HG03442 (cell line): ENCODE results near the gene RRAS2.
"Not testable (repeated sequence)": the region's sequence is repeated elsewhere in the genome, so short reads cannot be mapped to it uniquely, and the experiment has no call there.

Experiments
- ATAC-seq: cut with Tn5 transposase; IDR thresholded peaks from one replicate; pipeline ENCODE4 v1.9.1; 2021; ENCODE audit warnings: mild to moderate bottlenecking, moderate library complexity; ENCODE audit not compliant: unreplicated experiment

RRAS2 gene

DNA sequence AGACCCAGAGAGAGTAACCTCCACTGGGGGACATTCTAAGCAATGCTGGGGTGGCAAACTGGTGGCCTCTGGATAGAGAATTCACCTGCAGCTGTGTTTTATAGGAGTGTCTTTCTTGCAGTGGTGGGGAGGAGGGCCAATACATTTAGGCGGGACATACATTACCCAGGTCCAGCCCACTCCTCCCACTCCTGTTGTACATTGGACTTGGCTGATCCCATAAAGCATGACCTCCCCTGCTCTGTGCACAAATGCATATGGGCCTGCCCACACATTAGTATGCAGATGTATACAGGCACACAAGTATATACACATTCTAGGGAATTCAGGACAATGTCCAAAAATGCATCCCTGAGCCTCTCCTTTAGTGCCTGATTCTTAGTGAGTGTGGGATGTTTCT lies 99.1 kb downstream of the RRAS2 start:
- no peak for ATAC-seq

- ATAC-seq, result no peak
Measured at GRCh38 chr11:14259186-14259784, 99.7 kb downstream of the RRAS2 start.

- ATAC-seq, result no peak
Measured at GRCh38 chr11:14258221-14258935, 100.6 kb downstream of the RRAS2 start.

- ATAC-seq, result no peak
Measured at GRCh38 chr11:14255238-14255534, 103.8 kb downstream of the RRAS2 start.

DNA sequence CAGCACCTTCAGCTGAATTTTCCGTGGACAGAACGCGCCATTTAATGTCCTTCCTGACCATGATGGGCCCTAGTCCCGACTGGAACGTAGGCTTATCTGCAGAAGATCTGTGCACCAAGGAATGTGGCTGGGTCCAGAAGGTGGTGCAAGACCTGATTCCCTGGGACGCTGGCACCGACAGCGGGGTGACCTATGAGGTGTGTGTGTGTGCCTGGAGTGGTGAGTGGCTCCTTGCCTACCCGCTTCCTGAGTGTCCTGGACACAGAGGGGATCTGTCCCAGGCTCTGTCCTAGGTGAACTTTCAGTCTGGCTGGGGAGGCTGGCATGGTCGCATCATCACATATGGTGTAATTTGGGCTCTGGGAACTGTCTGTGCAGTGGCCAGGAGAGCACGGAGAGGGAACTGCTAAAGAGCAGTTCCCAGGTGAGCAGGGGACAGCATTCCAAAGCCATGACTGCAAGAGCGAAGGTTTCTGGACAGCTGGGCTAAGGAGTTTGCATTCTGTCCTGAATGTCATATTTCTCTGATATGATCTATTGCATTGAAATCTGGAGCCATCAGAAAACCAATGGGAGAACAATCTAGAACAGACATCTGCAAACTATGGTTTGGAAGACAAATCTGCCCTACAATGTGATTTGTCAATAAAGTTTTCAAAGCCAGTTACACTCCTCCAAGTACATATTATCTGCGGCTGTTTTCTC lies 104.3 kb downstream of the RRAS2 start:
- ATAC-seq, result no peak

- ATAC-seq, result no peak
Measured at GRCh38 chr11:14253840-14254239, 105.1 kb downstream of the RRAS2 start.

DNA sequence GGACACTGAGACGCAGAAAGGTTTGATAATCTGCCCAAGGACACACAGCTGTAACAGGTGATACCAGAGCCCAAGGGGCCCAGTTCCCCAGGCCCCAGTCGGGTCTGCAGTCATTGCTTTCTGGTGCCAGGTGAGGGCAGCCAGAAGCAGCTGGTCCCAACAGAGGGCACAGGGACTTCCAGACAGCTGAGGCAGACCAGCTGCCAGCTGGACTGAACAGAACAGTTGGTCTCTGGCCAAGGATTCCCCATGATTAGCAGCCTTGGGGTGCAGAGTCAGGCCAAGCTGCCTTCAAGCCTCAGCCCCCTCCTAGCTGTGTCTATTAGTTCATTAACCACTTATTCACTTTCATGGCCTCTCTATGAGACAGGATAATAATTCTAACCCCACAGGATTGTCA lies 105.6 kb downstream of the RRAS2 start:
- no peak for ATAC-seq

GRCh38 chr11:14252501-14252900 lies 106.5 kb downstream of the RRAS2 start:
- not testable (repeated sequence) for ATAC-seq

GRCh38 chr11:14251754-14252153 lies 107.2 kb downstream of the RRAS2 start:
- no peak for ATAC-seq

- no peak for ATAC-seq
Measured at GRCh38 chr11:14249121-14249963, 109.6 kb downstream of the RRAS2 start.

DNA sequence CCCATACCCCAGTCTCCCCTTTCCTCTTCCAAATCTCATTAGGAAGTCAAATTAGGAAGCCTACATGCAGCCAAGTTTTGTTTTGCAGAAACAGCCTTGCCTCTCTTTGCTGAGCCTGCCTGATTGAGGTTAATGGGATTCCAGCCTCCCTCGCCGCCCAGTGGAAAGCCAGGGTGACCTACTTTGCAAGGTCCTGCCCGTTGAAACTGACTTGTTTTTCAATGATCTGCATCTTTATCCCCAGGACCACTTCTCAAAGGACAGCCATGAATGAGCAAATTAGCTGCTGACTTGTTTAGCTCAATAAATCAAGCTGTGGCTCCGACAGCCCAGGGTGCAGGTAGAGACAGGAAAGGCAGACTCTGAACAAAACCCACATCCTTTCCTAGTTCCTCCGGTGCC lies 110.4 kb downstream of the RRAS2 start:
- no peak for ATAC-seq

DNA sequence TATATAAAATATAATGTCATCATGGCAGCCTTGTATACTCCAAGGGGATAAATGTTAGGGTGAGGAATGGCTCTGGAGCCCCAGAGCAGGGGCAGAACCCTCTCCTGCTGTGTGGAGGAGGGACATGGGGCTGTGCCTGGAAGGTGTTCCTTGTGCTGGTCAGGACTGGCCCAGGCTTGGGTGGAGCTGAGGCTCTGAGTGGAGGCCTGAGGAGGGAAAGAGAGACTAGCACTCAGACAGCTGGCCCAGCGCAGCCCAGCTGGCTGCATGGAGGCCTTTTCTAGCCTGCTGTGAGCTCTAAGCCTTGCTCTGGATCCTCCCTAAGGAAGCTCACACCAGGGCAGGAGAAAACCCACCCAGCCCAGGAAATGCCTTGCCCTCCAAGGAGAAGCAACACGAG lies 113.5 kb downstream of the RRAS2 start:
- ATAC-seq, result no peak

- no peak for ATAC-seq
Measured at GRCh38 chr11:14244926-14245325, 114.1 kb downstream of the RRAS2 start.

GRCh38 chr11:14242733-14243132 lies 116.2 kb downstream of the RRAS2 start:
- no peak for ATAC-seq

- ATAC-seq, result no peak
Measured at GRCh38 chr11:14242187-14242586, 116.8 kb downstream of the RRAS2 start.

GRCh38 chr11:14240951-14241350 lies 118.0 kb downstream of the RRAS2 start:
- no peak for ATAC-seq

DNA sequence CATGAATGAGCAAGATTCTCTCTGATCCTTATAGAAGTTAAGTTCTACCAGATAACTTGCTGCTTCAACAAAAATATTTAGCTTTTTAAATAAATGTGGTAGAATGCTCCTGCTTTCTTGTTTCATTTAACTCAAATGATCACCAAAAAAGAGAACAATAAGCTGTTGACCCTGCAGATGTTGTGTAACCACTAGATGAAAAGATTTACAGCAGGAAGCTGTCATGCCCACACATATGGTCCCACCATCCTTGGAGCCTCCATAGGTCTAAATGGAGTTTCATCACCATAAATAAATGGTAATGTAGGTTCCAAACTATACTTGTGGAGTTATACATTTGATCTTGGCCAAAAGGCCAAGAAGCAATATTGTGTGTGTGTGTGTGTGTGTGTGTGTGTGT lies 118.8 kb downstream of the RRAS2 start:
- no peak for ATAC-seq

- peak; percentile 95 for ATAC-seq
Measured at GRCh38 chr11:14237444-14237961, 121.5 kb downstream of the RRAS2 start.

DNA sequence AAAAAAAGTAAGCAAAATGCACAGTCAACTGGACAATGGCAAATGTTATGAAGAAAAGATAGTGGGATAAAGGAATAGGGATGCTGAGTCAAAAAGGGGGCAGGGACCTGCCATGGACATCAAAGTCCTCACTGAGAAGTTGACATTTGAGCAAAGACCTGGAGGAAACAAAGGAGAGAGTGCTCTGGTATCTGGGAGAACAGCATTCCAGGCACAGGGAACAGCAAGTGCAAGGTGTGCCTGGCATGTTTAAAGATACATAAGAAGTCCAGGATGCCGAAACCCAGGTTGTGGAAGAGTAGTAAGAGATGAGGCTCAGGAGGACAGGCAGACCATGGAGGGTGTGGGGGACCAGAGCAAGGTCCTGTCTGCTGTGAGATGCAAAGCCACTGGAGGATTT lies 123.3 kb downstream of the RRAS2 start:
- ATAC-seq, result no peak

- no peak for ATAC-seq
Measured at GRCh38 chr11:14234446-14234845, 124.5 kb downstream of the RRAS2 start.

GRCh38 chr11:14232652-14233051 lies 126.3 kb downstream of the RRAS2 start:
- no peak for ATAC-seq
